Naive thymus-derived CD4-positive, alpha-beta T cell (primary cell): ENCODE data around the gene ZZZ3. TPM values are rescaled to one million over a fixed set of nuclear protein-coding genes. Genes with fewer than 3 reads are reported as not detected.

Experiments
- ATAC-seq: fragments of 150-1000 bp; cut with Tn5 transposase; 2 replicates; pipeline ENCODE4 v1.10.0; 2021; ENCODE audit warnings: mild to moderate bottlenecking, moderate library complexity
- CTCF ChIA-PET: fragments of 350-600 bp; sonication (Branson Sonifier 250); formaldehyde crosslinking; loops from one replicate; lab custom pipeline; 2021; ENCODE audit warnings: antibody characterized with exemption; lab: Charles Lee
- POLR2A ChIA-PET: fragments of 350-600 bp; sonication (Branson Sonifier 250); formaldehyde crosslinking; loops from one replicate; lab custom pipeline; 2021; ENCODE audit warnings: antibody characterized with exemption, inconsistent platforms; lab: Charles Lee
- DNase-seq, 9 donors: peaks; one replicate each; pipeline versions ENCODE4 v3.0.0 to v3.0.0-alpha.2; 2020 to 2022; ENCODE audit warnings: mixed read lengths in 1 of 9
- H3K27ac ChIP-seq: one replicate; pipeline ENCODE4 v1.7.0; 2013; ENCODE audit warnings: mild to moderate bottlenecking, low read depth, low read length, moderate library complexity
- H3K27me3 ChIP-seq, 2 donors: one replicate each; pipeline ENCODE4 v1.7.0; 2013; ENCODE audit warnings: low read length in 2 of 2, mild to moderate bottlenecking in 2 of 2, moderate library complexity in 2 of 2; ENCODE audit not compliant: control insufficient read depth in 2 of 2, insufficient read depth in 2 of 2
- H3K36me3 ChIP-seq, 3 experiments: 1 replicate in 2 of 3; 2 replicates in 1 of 3; pipeline ENCODE4 v1.7.0; 2013; ENCODE audit warnings: low read length in 3 of 3, mild to moderate bottlenecking in 3 of 3, moderate library complexity in 1 of 3; ENCODE audit not compliant: insufficient read depth in 3 of 3, control insufficient read depth in 2 of 3
- H3K4me1 ChIP-seq, 2 donors: one replicate each; pipeline ENCODE4 v1.7.0; 2013; ENCODE audit warnings: low read length in 2 of 2, mild to moderate bottlenecking in 2 of 2, moderate library complexity in 1 of 2; ENCODE audit not compliant: control insufficient read depth in 2 of 2, insufficient read depth in 2 of 2
- H3K4me3 ChIP-seq: 2 replicates; pipeline ENCODE4 v1.7.0; 2013; ENCODE audit warnings: mild to moderate bottlenecking, low read length
- H3K9me3 ChIP-seq, 3 experiments: 1 replicate in 2 of 3; 2 replicates in 1 of 3; pipeline ENCODE4 v1.7.0; 2013; ENCODE audit warnings: low read length in 3 of 3; ENCODE audit not compliant: control insufficient read depth in 2 of 3
- H3K27ac Mint-ChIP-seq, 9 donors: one replicate each; pipeline ENCODE4 v1.8.0; 2020 to 2022; ENCODE audit warnings: mixed read lengths in 9 of 9, mild to moderate bottlenecking in 8 of 9, moderate library complexity in 5 of 9, inconsistent platforms in 2 of 9
- H3K27me3 Mint-ChIP-seq, 5 donors: one replicate each; pipeline ENCODE4 v1.8.0; 2021 to 2022; ENCODE audit warnings: mixed read lengths in 5 of 5, mild to moderate bottlenecking in 1 of 5
- H3K36me3 Mint-ChIP-seq, 5 donors: one replicate each; pipeline ENCODE4 v1.8.0; 2020 to 2022; ENCODE audit warnings: mixed read lengths in 5 of 5, mild to moderate bottlenecking in 3 of 5, inconsistent platforms in 1 of 5
- H3K4me1 Mint-ChIP-seq, 7 donors: one replicate each; pipeline ENCODE4 v1.8.0; 2020 to 2022; ENCODE audit warnings: mixed read lengths in 7 of 7, mild to moderate bottlenecking in 3 of 7, inconsistent platforms in 1 of 7
- H3K4me3 Mint-ChIP-seq, 10 donors: one replicate each; pipeline ENCODE4 v1.8.0; 2020 to 2022; ENCODE audit warnings: mild to moderate bottlenecking in 10 of 10, mixed read lengths in 10 of 10, moderate library complexity in 6 of 10, inconsistent platforms in 2 of 10
- H3K9me3 Mint-ChIP-seq, 11 donors: one replicate each; pipeline ENCODE4 v1.8.0; 2020 to 2022; ENCODE audit warnings: mixed read lengths in 11 of 11, mild to moderate bottlenecking in 4 of 11, inconsistent platforms in 1 of 11, moderate library complexity in 1 of 11
- intact Hi-C, 2 donors: fragments of 100-400 bp; cut with micrococcal nuclease; formaldehyde crosslinking; loops; one replicate each; pipeline ENCODE4 v1.15.1; 2023
- polyA plus RNA-seq, 2 donors: library from polyadenylated mRNA; unstranded; fragments of 300-500 nt; fragmentation: Illumina TruSeq; gene quantifications; one replicate each; pipeline ENCODE4 v1.2.3, GENCODE V29; 2021
- total RNA-seq, 6 experiments: library from RNA in 5 of 6; stranded (reverse) in 5 of 6; gene quantifications; 1 replicate in 5 of 6; 2 replicates in 1 of 6; pipeline ENCODE4 v1.2.3 and lab custom pipeline; 2021 to 2026

ZZZ3 gene
- total and polyA plus RNA-seq, 7 experiments from 2014 or later: 33.5 to 76.1 (median 49.7) TPM

GRCh38 chr1:77673716-77674355, 8.6 kb downstream of the ZZZ3 start:
- DNase-seq: no peak
- no peaks in the 10 kb centered on the region for H3K27me3 ChIP-seq
- no peaks in the 10 kb centered on the region for H3K9me3 Mint-ChIP-seq
- H3K36me3 ChIP-seq: peaks cover 0 to 4% (median 0%) of the 10 kb centered on the region in 3 experiments
- ChIA-PET POLR2A (interaction anchor here (1.0 kb wide), 1 partner anchor 9 kb away, joined by 3 read pairs; the partner anchor contains the start of gene ZZZ3), CTCF (no interaction called here)
- peak overlapping the region in 2 of 9 donors; percentile 17 to 32 for H3K27ac Mint-ChIP-seq
- peaks cover 45 to 87% (median 80%) of the 10 kb centered on the region in 7 donors for H3K4me1 Mint-ChIP-seq
- no peaks in the 10 kb centered on the region for H3K27me3 Mint-ChIP-seq
- no peaks in the 10 kb centered on the region for H3K9me3 ChIP-seq
- no peak overlapping the region for H3K4me3 ChIP-seq
- intact Hi-C loops: loop anchor here in 1 of 2 donors (1.0 kb wide), 1 partner anchor 7 kb away; no protein-coding TSS in a partner anchor
- peaks cover 0 to 7% (median 2%) of the 10 kb centered on the region in 5 donors for H3K36me3 Mint-ChIP-seq
- peaks cover 0 to 28% of the 10 kb centered on the region in 2 donors for H3K4me1 ChIP-seq
- no peak overlapping the region for H3K4me3 Mint-ChIP-seq
- H3K27ac ChIP-seq: no peak overlapping the region
- no peak for ATAC-seq

- Histone ChIP-seq H3K9me3 (no peaks in the 10 kb centered on the region), H3K4me3 (no peak overlapping the region), H3K27ac (no peak overlapping the region), H3K36me3 (peaks cover 0 to 4% (median 0%) of the 10 kb centered on the region in 3 experiments), H3K27me3 (no peaks in the 10 kb centered on the region), H3K4me1 (peaks cover 0 to 21% of the 10 kb centered on the region in 2 donors)
- H3K9me3 Mint-ChIP-seq: no peaks in the 10 kb centered on the region
- peaks cover 0 to 7% (median 0%) of the 10 kb centered on the region in 5 donors for H3K36me3 Mint-ChIP-seq
- ATAC-seq (no peak), DNase-seq (no peak)
- H3K4me1 Mint-ChIP-seq: peaks cover 42 to 86% (median 77%) of the 10 kb centered on the region in 7 donors
- ChIA-PET CTCF (no interaction called here), POLR2A (interaction anchor here (1.0 kb wide), 1 partner anchor 9 kb away, joined by 3 read pairs; the partner anchor contains the start of gene ZZZ3)
- H3K27ac Mint-ChIP-seq: peak overlapping the region in 2 of 9 donors; percentile 10 to 28
- peak overlapping the region in 1 of 10 donors; percentile 17 for H3K4me3 Mint-ChIP-seq
- no peaks in the 10 kb centered on the region for H3K27me3 Mint-ChIP-seq
- intact Hi-C loops: loop anchor here in 1 of 2 donors (1.0 kb wide), 1 partner anchor 8 kb away; no protein-coding TSS in a partner anchor
Observed at GRCh38 chr1:77673030-77673429, 9.4 kb downstream of the ZZZ3 start.

GRCh38 chr1:77672374-77672773, 10.1 kb downstream of the ZZZ3 start:
- Mint-ChIP-seq H3K9me3 (no peaks in the 10 kb centered on the region), H3K36me3 (peaks cover 0 to 7% (median 0%) of the 10 kb centered on the region in 5 donors), H3K27ac (no peak overlapping the region), H3K4me1 (peaks cover 38 to 86% (median 74%) of the 10 kb centered on the region in 7 donors), H3K4me3 (peak overlapping the region in 1 of 10 donors; percentile 44), H3K27me3 (no peaks in the 10 kb centered on the region)
- ATAC-seq: no peak
- DNase-seq: no peak
- POLR2A ChIA-PET: interaction anchor here (1.0 kb wide), 1 partner anchor 10 kb away, joined by 3 read pairs; the partner anchor contains the start of gene ZZZ3
- intact Hi-C loops: no loop called here
- no peak overlapping the region for H3K4me3 ChIP-seq
- H3K36me3 ChIP-seq: peaks cover 0 to 4% (median 0%) of the 10 kb centered on the region in 3 experiments
- CTCF ChIA-PET: no interaction called here
- H3K27me3 ChIP-seq: no peaks in the 10 kb centered on the region
- peaks cover 0 to 17% of the 10 kb centered on the region in 2 donors for H3K4me1 ChIP-seq
- no peak overlapping the region for H3K27ac ChIP-seq
- no peaks in the 10 kb centered on the region for H3K9me3 ChIP-seq

DNA sequence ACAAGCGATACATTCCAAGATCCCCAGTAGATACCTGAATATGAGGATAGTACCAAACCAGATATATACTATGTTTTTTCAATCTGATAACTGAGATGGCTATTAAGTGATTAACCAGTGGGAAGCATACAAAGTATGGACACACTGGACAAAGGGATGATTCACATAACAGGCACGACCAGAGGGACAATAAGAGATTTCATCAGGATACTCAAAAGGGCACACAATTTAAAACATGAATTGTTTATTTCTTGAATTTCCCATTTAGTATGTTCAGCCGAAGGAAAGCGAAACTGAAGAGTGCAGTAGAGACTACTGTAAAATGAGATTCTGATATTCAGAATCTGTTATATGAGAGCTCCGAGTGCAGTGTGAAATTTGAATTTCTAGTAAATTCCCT, 10.6 kb downstream of the ZZZ3 start:
- intact Hi-C loops: no loop called here
- no peaks in the 10 kb centered on the region for H3K9me3 Mint-ChIP-seq
- peaks cover 40 to 87% (median 76%) of the 10 kb centered on the region in 7 donors for H3K4me1 Mint-ChIP-seq
- ATAC-seq (no peak), DNase-seq (no peak)
- H3K27me3 Mint-ChIP-seq: no peaks in the 10 kb centered on the region
- H3K4me1 ChIP-seq: peaks cover 0 to 18% of the 10 kb centered on the region in 2 donors
- no peaks in the 10 kb centered on the region for H3K9me3 ChIP-seq
- POLR2A ChIA-PET: interaction anchor here (1.2 kb wide), 1 partner anchor 13 kb away, joined by 3 read pairs; no protein-coding TSS in a partner anchor
- peaks cover 0 to 7% (median 0%) of the 10 kb centered on the region in 5 donors for H3K36me3 Mint-ChIP-seq
- no peaks in the 10 kb centered on the region for H3K27me3 ChIP-seq
- H3K27ac Mint-ChIP-seq: peak overlapping the region in 2 of 9 donors; percentile 38 to 67
- H3K27ac ChIP-seq: no peak overlapping the region
- CTCF ChIA-PET: no interaction called here
- peaks cover 0 to 4% (median 0%) of the 10 kb centered on the region in 3 experiments for H3K36me3 ChIP-seq
- H3K4me3 Mint-ChIP-seq: peak overlapping the region in 4 of 10 donors; percentile 6 to 44 (median 18)
- no peak overlapping the region for H3K4me3 ChIP-seq

DNA sequence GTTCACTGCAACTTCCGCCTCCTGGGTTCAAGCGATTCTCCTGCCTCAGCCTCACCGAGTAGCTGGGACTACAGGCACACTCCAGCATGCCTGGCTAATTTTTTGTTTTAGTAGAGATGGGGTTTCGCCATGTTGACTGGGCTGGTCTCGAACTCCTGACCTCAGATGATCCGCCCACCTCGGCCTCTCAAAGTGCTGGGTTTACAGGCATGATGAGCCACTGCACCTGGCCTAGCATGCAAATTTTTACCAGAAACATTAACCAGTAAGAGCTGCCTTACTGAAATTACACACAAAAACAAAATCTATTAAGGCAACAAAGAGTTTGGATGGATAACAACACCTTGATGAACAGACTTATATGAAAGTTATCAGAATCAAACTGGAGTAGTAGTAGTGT, 12.1 kb downstream of the ZZZ3 start:
- Histone ChIP-seq H3K27ac (no peak overlapping the region), H3K4me1 (peaks cover 0 to 18% of the 10 kb centered on the region in 2 donors), H3K4me3 (no peak overlapping the region), H3K36me3 (no peaks in the 10 kb centered on the region), H3K27me3 (no peaks in the 10 kb centered on the region), H3K9me3 (no peaks in the 10 kb centered on the region)
- no peaks in the 10 kb centered on the region for H3K27me3 Mint-ChIP-seq
- H3K4me1 Mint-ChIP-seq: peaks cover 35 to 90% (median 76%) of the 10 kb centered on the region in 7 donors
- H3K27ac Mint-ChIP-seq: peak overlapping the region in 2 of 9 donors; percentile 14 to 45
- ChIA-PET POLR2A (no interaction called here), CTCF (interaction anchor here (0.7 kb wide), 1 partner anchor 44 kb away, joined by 5 read pairs; no protein-coding TSS in a partner anchor)
- peak overlapping the region in 5 of 10 donors; percentile 14 to 44 (median 25) for H3K4me3 Mint-ChIP-seq
- no peak for DNase-seq
- intact Hi-C loops: no loop called here
- no peak for ATAC-seq
- H3K36me3 Mint-ChIP-seq: peaks cover 0 to 7% (median 0%) of the 10 kb centered on the region in 5 donors
- H3K9me3 Mint-ChIP-seq: no peaks in the 10 kb centered on the region

DNA sequence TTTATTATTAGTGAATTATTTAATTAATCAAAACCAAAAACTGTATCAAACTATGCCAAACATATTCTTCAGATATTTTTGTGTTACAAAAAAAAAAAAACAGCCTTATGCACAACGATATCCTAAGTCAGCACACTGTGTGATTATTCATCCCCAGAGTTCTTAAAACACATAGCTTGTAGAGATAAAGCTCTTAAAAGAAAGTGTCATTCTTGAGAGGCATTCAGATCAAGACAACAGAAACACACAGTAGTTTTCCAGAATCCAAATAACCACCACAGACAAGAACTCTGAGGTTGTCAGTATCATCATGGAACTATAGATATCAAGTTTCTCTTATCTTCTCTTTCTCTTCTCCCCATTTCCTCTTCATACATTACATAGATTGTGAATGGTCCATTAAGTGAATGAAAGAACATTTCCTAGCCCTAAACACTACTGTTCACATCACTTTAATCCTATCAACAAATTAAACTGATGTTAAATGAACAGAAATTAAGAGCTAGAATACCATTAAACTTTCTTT, 13.5 kb downstream of the ZZZ3 start:
- no peaks in the 10 kb centered on the region for H3K9me3 Mint-ChIP-seq
- ATAC-seq (no peak), DNase-seq (no peak)
- peaks cover 44 to 90% (median 77%) of the 10 kb centered on the region in 7 donors for H3K4me1 Mint-ChIP-seq
- H3K27ac ChIP-seq: no peak overlapping the region
- no peak overlapping the region for H3K4me3 ChIP-seq
- POLR2A ChIA-PET: interaction anchor here (0.6 to 2.0 kb wide), 2 partner anchors 14 to 51 kb away, joined by 3 to 7 read pairs; partner anchors contain the start of gene ZZZ3
- H3K9me3 ChIP-seq: no peaks in the 10 kb centered on the region
- H3K27ac Mint-ChIP-seq: peak overlapping the region in 1 of 9 donors; percentile 75
- H3K27me3 ChIP-seq: no peaks in the 10 kb centered on the region
- H3K4me3 Mint-ChIP-seq: peak overlapping the region in 5 of 10 donors; percentile 12 to 45 (median 26)
- CTCF ChIA-PET: no interaction called here
- H3K36me3 Mint-ChIP-seq: peaks cover 0 to 7% (median 0%) of the 10 kb centered on the region in 5 donors
- peaks cover 0 to 20% of the 10 kb centered on the region in 2 donors for H3K4me1 ChIP-seq
- no peaks in the 10 kb centered on the region for H3K36me3 ChIP-seq
- H3K27me3 Mint-ChIP-seq: no peaks in the 10 kb centered on the region
- intact Hi-C loops: no loop called here
